CD4-positive, alpha-beta T cell treated with Interleukin-15 for 4 hours (primary cell): Measurements from ENCODE around the gene GBF1.
"Not testable (repeated sequence)": the region's sequence is repeated elsewhere in the genome, so short reads cannot be mapped to it uniquely, and the experiment has no call there.

Source experiments
- DNase-seq: peaks from one replicate; pipeline ENCODE4 v3.0.0-alpha.2; 2020; ENCODE audit warnings: low spot score

Gene GBF1

GRCh38 chr10:102231357-102232318 lies 13.7 kb upstream of the GBF1 start:
- DNase-seq, result peak; percentile 54

- DNase-seq, result no peak
Measured at GRCh38 chr10:102233997-102234396, 11.3 kb upstream of the GBF1 start.

- no peak for DNase-seq
Measured at GRCh38 chr10:102234888-102235597, 10.3 kb upstream of the GBF1 start.

GRCh38 chr10:102235598-102235920 lies 9.8 kb upstream of the GBF1 start:
- no peak for DNase-seq

GRCh38 chr10:102236006-102236405 lies 9.3 kb upstream of the GBF1 start:
- no peak for DNase-seq

GRCh38 chr10:102237711-102238252 lies 7.5 kb upstream of the GBF1 start:
- no peak for DNase-seq

- DNase-seq, result no peak
Measured at GRCh38 chr10:102240467-102241031, 4.8 kb upstream of the GBF1 start.

GRCh38 chr10:102241032-102241443 lies 4.3 kb upstream of the GBF1 start:
- DNase-seq, result no peak

GRCh38 chr10:102241444-102242117 lies 3.8 kb upstream of the GBF1 start, which contains the start of gene PITX3:
TSS of gene PITX3 (minus strand) at chr10:102241512. CDS start at chr10:102232080, 9,432 bp downstream.
- peak; percentile 89 for DNase-seq

- DNase-seq, result no peak
Measured at GRCh38 chr10:102242118-102242485, 3.2 kb upstream of the GBF1 start.

- DNase-seq, result no peak
Measured at GRCh38 chr10:102243309-102243708, 2.0 kb upstream of the GBF1 start.

GRCh38 chr10:102245932-102246251 lies 560 bp downstream of the GBF1 start:
- no peak for DNase-seq

GRCh38 chr10:102246261-102246660 lies 929 bp downstream of the GBF1 start:
- no peak for DNase-seq

GRCh38 chr10:102247734-102248133 lies 2.4 kb downstream of the GBF1 start:
- DNase-seq, result no peak

- not testable (repeated sequence) for DNase-seq
Measured at GRCh38 chr10:102252508-102252907, 7.2 kb downstream of the GBF1 start.

- DNase-seq, result no peak
Measured at GRCh38 chr10:102254426-102254825, 9.1 kb downstream of the GBF1 start.

GRCh38 chr10:102255404-102255803 lies 10.1 kb downstream of the GBF1 start:
- no peak for DNase-seq

- DNase-seq, result no peak
Measured at GRCh38 chr10:102261196-102261595, 15.9 kb downstream of the GBF1 start.

GRCh38 chr10:102261842-102262241 lies 16.5 kb downstream of the GBF1 start:
- DNase-seq, result no peak

- no peak for DNase-seq
Measured at GRCh38 chr10:102262744-102263370, 17.5 kb downstream of the GBF1 start.

GRCh38 chr10:102264371-102264770 lies 19.0 kb downstream of the GBF1 start:
- DNase-seq, result no peak

GRCh38 chr10:102266670-102267069 lies 21.3 kb downstream of the GBF1 start:
- DNase-seq, result no peak
